Activated naive CD4-positive, alpha-beta T cell treated with anti-CD3 and anti-CD28 coated beads, Interleukin-2, amount 50 U/mL, for 72 hours (primary cell): ENCODE measurements around the gene VPREB3. TPM values are rescaled to one million over a fixed set of nuclear protein-coding genes. Genes with fewer than 3 reads are reported as not detected.

Experiments used
- ATAC-seq, 2 donors: fragments of 150-1000 bp; cut with Tn5 transposase; 2 replicates each; pipeline ENCODE4 v1.10.0; 2021; ENCODE audit warnings: mild to moderate bottlenecking in 2 of 2, moderate library complexity in 2 of 2
- DNase-seq, 2 donors: peaks; one replicate each; pipeline ENCODE4 v3.0.0; 2021 to 2022; ENCODE audit warnings: low spot score in 2 of 2
- H3K27ac Mint-ChIP-seq, 2 donors: one replicate each; pipeline ENCODE4 v1.8.0; 2022; ENCODE audit warnings: mild to moderate bottlenecking in 2 of 2, mixed read lengths in 2 of 2
- H3K36me3 Mint-ChIP-seq, 2 donors: one replicate each; pipeline ENCODE4 v1.8.0; 2022; ENCODE audit warnings: mixed read lengths in 2 of 2
- H3K9me3 Mint-ChIP-seq, 2 donors: one replicate each; pipeline ENCODE4 v1.8.0; 2022; ENCODE audit warnings: mixed read lengths in 2 of 2
- total RNA-seq, 2 donors: library from RNA; stranded (reverse); gene quantifications; one replicate each; pipeline ENCODE4 v1.2.3, GENCODE V29; 2022

Gene VPREB3
- total RNA-seq, 2 donors from 2014 or later, result 0.52 to 0.60 TPM

DNA sequence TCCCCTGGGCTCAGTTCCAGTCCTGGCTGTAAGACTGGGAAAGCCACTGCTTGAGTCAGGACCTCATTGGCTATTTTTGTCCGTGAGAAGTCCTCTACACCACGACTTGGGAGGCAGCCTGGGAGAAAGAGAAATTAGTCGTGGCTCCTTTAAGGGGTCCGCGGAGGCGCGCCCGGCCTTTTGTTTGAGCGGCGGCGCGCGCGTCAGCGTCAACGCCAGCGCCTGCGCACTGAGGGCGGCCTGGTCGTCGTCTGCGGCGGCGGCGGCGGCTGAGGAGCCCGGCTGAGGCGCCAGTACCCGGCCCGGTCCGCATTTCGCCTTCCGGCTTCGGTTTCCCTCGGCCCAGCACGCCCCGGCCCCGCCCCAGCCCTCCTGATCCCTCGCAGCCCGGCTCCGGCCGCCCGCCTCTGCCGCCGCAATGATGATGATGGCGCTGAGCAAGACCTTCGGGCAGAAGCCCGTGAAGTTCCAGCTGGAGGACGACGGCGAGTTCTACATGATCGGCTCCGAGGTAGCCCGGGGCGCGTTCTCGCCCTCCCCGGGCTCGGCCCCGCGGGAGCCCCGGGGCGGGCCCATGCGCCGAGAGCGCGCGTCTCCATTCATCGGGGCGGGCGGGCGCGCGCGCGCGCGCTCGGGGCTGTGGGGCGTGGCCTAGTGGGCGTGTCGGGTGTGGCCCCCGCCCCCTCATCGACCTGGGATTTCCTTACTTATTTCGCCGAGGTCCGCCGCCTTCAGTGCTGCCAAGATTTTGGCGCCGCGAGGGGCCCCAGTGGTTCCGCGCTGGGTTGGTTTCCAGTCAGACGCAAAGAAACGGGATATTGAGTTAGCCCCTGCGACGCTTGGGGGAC, 32.8 kb upstream of the VPREB3 start, which contains the start of gene SMARCB1:
SMARCB1 (plus strand) TSS at position 215 of the 848 bp plus-strand sequence; CDS start at position 419, 204 bp downstream.
- Mint-ChIP-seq H3K9me3 (no peaks in the 10 kb centered on the region), H3K36me3 (no peaks in the 10 kb centered on the region), H3K27ac (peak within 1 kb of the TSS; percentile 94 to 98)
- peak; percentile 84 to 86 for ATAC-seq
- peak; percentile 86 for DNase-seq

DNA sequence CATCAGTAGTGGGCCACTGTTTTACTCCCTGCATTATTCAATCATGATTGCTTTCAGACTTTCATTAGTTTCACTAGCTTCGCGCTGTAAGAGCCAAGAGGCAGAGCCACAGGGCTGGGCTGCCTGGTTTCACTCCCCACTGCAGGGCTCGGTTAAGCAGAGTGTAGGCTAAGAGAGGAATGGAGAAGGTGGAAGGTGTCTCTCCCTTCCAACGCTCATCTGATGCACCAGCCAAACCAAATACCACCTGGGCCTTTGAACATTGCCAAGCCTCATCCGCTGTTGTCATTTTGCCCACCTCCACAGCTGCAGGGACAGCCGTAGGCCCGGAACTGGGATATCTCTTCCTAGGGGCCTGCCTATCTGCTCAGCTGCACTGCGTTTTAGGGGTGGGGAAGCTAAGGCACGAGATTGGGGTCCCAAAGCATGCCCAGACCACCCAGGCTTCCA, 32.1 kb upstream of the VPREB3 start:
- peak overlapping the region; percentile 94 to 98 for H3K27ac Mint-ChIP-seq
- H3K9me3 Mint-ChIP-seq, result no peaks in the 10 kb centered on the region
- no peaks in the 10 kb centered on the region for H3K36me3 Mint-ChIP-seq
- ATAC-seq (peak; percentile 7 to 40), DNase-seq (peak in 1 of 2 donors; percentile 64)

DNA sequence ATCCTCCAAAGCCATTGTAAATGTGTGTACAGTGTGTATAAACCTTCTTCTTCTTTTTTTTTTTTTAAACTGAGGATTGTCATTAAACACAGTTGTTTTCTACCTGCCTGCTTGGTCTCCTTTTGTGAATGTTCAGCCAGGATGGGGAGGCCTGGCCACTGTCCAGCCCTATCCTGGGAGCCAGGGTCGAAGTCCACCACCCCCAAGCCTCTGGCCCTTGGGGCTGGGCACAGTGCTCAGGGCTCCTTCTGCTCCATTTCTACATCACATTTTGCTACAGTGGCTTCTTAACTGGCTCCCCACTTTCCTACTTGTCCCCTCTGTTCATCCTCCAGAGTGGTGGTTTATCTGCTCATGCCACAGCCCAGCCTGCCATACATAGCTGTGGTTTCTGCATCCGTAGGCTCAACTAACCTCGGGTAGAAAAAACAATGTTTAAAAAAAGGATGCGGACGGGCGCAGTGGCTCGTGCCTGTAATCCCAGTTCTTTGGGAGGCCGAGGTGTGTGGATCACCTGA, 30.0 kb upstream of the VPREB3 start:
- H3K36me3 Mint-ChIP-seq, result no peaks in the 10 kb centered on the region
- DNase-seq (no peak), ATAC-seq (no peak)
- H3K27ac Mint-ChIP-seq, result peak overlapping the region in 1 of 2 donors; percentile 12
- no peaks in the 10 kb centered on the region for H3K9me3 Mint-ChIP-seq

DNA sequence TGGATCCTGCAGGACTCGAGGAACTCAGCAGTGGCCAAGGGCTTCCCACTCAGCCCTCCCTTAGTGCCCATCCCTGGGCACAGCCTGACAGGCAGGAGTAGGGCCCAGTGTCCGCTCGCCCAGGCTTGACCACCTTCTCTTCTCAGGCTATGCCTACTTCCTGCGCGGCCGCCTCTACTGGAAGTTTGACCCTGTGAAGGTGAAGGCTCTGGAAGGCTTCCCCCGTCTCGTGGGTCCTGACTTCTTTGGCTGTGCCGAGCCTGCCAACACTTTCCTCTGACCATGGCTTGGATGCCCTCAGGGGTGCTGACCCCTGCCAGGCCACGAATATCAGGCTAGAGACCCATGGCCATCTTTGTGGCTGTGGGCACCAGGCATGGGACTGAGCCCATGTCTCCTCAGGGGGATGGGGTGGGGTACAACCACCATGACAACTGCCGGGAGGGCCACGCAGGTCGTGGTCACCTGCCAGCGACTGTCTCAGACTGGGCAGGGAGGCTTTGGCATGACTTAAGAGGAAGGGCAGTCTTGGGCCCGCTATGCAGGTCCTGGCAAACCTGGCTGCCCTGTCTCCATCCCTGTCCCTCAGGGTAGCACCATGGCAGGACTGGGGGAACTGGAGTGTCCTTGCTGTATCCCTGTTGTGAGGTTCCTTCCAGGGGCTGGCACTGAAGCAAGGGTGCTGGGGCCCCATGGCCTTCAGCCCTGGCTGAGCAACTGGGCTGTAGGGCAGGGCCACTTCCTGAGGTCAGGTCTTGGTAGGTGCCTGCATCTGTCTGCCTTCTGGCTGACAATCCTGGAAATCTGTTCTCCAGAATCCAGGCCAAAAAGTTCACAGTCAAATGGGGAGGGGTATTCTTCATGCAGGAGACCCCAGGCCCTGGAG, 29.3 kb upstream of the VPREB3 start:
- Mint-ChIP-seq H3K9me3 (no peaks in the 10 kb centered on the region), H3K36me3 (no peaks in the 10 kb centered on the region), H3K27ac (no peak overlapping the region)
- no peak for DNase-seq
- no peak for ATAC-seq

DNA sequence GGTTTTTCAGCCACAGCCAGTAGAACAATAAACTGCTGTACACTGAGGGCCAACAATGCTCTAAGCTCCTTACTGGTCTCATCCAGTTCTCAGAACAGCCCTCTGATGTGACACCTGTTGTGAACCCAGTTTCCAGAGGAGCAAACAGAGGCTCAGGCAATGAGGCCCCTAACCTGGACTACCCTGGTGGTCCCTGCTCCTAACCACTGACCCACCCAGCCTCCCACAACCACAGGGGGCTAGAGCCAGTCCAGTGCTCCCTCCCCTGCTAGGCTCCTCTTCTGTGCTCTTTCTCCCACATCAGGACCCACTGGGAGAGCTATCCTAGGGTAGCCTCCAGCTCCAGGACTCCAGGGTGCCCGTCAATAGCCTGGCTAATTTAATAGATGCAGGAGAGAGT, 28.5 kb upstream of the VPREB3 start:
- Mint-ChIP-seq H3K36me3 (no peaks in the 10 kb centered on the region), H3K27ac (no peak overlapping the region), H3K9me3 (no peaks in the 10 kb centered on the region)
- ATAC-seq (no peak), DNase-seq (no peak)

DNA sequence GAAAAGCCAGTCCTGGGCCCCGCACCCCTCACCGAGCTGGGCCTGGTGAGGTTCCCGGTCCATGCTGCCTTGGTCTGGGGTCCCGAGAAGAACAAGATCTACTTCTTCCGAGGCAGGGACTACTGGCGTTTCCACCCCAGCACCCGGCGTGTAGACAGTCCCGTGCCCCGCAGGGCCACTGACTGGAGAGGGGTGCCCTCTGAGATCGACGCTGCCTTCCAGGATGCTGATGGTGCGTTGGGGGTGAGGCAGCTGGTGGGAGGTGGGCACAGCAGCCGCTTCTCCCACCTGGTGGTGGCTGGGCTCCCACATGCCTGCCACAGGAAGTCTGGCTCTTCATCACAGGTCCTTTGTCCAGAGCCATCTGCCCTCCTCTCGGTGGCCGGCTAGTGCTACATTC, 28.0 kb upstream of the VPREB3 start:
- H3K27ac Mint-ChIP-seq, result no peak overlapping the region
- no peaks in the 10 kb centered on the region for H3K9me3 Mint-ChIP-seq
- ATAC-seq (no peak), DNase-seq (no peak)
- no peaks in the 10 kb centered on the region for H3K36me3 Mint-ChIP-seq

DNA sequence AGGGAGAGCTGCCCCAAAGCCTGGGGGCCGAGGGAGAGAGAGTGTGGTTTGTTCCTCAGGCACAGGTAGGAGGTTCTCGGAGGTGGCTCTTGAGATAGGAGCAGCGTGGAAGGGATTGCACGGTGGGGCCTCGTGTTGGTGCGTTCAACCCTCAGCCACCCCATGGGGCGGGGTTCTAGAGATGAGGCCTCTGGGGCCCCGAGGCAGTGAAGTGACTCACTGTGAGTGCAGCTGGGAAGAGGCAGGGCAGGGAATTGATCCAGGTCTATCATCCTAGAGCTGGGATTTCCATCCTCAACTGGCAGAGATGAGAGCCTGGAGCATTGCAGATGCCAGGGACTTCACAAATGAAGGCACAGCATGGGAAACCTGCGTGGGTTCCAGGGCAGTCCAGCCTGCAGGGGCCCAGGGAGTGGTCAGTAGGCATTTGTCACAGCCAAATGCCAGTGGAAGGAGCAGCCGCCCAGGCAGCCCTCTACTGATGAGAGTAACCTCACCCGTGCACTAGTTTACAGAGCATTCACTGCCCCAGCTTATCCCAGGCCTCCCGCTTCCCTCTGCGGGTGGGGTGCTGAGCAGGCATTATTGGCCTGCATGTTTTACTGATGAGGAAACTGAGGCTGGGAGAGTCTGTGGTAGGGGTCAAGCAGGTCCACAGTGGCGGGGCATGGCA, 27.4 kb upstream of the VPREB3 start:
- ATAC-seq (no peak), DNase-seq (no peak)
- H3K36me3 Mint-ChIP-seq, result no peaks in the 10 kb centered on the region
- H3K27ac Mint-ChIP-seq, result peak overlapping the region in 1 of 2 donors; percentile 83
- no peaks in the 10 kb centered on the region for H3K9me3 Mint-ChIP-seq

DNA sequence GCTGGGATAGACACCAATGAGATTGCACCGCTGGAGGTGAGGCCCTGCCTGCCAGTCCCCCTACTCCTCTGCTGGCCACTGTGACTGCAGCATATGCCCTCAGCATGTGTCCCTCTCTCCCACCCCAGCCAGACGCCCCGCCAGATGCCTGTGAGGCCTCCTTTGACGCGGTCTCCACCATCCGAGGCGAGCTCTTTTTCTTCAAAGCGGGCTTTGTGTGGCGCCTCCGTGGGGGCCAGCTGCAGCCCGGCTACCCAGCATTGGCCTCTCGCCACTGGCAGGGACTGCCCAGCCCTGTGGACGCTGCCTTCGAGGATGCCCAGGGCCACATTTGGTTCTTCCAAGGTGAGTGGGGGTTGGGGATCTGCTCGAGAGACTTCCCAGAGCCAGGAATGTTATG, 26.8 kb upstream of the VPREB3 start:
- H3K36me3 Mint-ChIP-seq, result no peaks in the 10 kb centered on the region
- DNase-seq (no peak), ATAC-seq (no peak)
- H3K27ac Mint-ChIP-seq, result peak overlapping the region in 1 of 2 donors; percentile 83
- no peaks in the 10 kb centered on the region for H3K9me3 Mint-ChIP-seq

DNA sequence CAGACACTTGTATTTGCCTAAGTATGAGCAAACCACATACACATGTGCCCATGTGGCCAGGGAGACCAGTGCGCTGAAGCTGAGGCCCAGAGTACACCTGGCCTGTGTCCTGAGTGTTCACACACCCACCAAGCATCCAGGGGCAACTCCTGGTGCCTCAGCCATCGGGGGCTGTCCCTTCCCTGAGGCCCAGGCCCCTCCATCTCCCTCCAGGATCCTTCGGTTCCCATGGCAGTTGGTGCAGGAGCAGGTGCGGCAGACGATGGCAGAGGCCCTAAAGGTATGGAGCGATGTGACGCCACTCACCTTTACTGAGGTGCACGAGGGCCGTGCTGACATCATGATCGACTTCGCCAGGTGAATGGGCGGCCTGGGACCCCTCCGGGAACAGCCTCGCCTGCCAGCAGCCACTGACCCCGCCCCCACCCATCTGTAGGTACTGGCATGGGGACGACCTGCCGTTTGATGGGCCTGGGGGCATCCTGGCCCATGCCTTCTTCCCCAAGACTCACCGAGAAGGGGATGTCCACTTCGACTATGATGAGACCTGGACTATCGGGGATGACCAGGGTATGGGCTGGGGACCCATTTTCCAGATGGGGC, 26.0 kb upstream of the VPREB3 start:
- Mint-ChIP-seq H3K36me3 (no peaks in the 10 kb centered on the region), H3K27ac (no peak overlapping the region), H3K9me3 (no peaks in the 10 kb centered on the region)
- ATAC-seq, result no peak
- no peak for DNase-seq

DNA sequence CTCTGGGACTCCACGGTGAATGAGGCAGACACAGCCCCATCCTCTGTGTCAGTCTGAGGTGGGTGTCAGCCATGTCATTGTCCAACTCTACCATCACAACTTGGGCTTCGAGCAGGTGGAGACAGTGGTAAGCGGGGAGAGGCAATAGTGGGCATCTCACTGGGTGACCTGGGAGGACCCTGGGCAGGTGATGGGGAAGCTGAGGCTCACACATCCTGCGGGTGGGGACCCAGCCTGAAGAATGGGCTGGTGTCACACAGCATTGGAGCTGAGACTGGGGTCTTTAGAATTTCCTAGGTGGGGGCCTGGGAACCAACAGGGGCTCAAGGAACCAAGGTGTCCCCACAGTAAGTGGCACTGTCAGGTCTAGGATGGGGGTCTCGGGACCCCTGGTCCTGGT, 25.5 kb upstream of the VPREB3 start:
- Mint-ChIP-seq H3K9me3 (no peaks in the 10 kb centered on the region), H3K27ac (no peak overlapping the region), H3K36me3 (no peaks in the 10 kb centered on the region)
- no peak for ATAC-seq
- DNase-seq, result no peak

DNA sequence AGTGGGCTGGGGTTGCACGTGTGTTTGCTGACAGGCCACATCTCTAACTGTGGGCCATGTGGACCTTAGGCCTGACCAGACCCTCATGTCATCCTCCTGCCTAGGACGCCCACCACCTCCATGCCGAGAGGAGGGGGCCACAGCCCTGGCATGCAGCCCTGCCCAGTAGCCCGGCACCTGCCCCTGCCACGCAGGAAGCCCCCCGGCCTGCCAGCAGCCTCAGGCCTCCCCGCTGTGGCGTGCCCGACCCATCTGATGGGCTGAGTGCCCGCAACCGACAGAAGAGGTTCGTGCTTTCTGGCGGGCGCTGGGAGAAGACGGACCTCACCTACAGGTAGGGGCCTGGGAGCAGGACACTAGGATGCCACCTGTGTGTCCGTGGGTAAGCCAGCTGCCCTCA, 24.9 kb upstream of the VPREB3 start:
- ATAC-seq (no peak), DNase-seq (no peak)
- Mint-ChIP-seq H3K27ac (no peak overlapping the region), H3K9me3 (no peaks in the 10 kb centered on the region), H3K36me3 (no peaks in the 10 kb centered on the region)

DNA sequence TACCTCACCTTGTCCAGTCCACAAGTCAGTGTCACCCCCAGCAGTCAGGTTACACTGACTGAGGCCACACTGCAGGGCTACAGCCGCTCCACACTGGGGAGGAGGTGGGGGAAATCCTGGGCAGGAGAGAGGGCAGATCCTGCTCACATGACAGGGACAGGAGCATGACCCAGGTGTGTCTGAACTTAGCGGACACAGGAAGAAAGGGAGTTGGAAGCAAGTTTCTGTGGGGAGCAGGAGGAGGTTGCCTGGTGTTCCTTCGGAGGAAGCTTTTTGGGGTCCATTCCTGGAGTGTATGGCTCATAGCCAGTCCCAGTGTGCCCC, 24.3 kb upstream of the VPREB3 start:
- ATAC-seq (no peak), DNase-seq (no peak)
- Mint-ChIP-seq H3K27ac (no peak overlapping the region), H3K9me3 (no peaks in the 10 kb centered on the region), H3K36me3 (no peaks in the 10 kb centered on the region)

DNA sequence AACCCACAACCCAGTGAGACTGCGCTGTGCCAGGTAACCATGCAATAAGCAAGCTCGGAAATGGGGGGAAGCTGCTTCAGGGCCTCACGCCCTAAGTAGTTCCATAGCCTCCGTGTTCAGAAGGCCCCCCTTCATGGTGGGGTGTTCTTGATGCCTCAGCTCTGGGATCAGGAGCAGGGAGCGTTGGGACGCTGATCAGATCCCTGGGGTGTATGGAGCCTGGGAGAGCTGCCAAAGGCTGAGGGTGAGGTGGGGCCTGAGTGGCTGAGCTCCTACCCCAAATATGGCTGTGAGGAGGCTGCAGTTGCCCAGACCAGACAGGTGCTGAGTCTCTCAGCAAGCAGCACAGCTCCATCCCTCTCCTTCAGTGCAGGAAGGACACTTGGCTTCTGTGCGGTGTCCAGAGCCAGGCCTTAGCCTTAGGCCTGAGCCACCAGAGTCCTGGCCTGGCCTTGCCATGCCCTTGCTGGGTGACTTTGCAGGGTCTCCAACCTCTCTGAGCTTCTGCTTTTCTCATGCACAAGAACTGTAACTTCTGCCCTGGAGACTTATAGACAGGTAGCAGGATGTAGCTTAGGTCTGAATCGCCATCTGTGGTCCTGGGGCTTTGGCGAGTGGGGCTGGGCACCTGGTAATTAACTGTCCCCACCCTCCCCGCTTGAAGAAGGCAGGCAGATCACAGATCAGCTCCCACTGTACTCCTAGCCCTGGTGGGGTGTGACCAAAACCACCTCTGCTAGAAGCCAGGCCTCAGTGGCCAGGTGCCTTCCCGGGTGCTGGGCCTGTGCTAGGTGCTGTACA, 23.8 kb upstream of the VPREB3 start:
- no peaks in the 10 kb centered on the region for H3K36me3 Mint-ChIP-seq
- DNase-seq, result no peak
- H3K27ac Mint-ChIP-seq, result no peak overlapping the region
- ATAC-seq, result no peak
- no peaks in the 10 kb centered on the region for H3K9me3 Mint-ChIP-seq

DNA sequence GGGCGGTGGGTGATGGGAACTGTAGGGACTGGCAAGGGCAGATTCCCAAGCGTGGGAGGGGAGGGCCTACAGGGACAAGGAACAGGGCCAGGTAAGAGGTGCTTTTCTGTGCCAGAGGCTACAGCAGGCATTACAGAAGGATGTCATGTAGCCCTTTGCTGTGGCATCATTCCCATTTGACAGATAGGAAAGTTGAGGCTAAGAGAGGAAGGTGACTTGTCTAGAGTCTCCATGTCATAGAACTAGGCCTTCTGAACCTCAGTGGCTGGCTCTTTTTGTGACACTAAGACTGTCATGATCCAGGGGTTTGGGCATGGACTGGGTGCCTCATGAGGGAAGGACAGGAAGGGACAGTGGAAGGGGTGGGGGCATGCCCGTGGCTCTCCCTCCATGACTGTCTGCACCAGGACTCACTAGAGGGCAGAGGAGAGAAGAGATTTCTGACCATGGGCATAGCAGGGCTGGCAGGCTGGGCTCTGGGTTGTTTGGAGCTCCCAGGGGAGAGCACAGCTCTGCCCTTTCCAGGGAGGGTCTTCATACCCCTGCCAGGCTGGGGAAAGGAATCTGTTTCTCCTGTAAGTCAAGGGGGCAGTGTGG, 21.7 kb upstream of the VPREB3 start:
- Mint-ChIP-seq H3K9me3 (no peaks in the 10 kb centered on the region), H3K27ac (no peak overlapping the region), H3K36me3 (no peaks in the 10 kb centered on the region)
- ATAC-seq, result no peak
- DNase-seq, result no peak

DNA sequence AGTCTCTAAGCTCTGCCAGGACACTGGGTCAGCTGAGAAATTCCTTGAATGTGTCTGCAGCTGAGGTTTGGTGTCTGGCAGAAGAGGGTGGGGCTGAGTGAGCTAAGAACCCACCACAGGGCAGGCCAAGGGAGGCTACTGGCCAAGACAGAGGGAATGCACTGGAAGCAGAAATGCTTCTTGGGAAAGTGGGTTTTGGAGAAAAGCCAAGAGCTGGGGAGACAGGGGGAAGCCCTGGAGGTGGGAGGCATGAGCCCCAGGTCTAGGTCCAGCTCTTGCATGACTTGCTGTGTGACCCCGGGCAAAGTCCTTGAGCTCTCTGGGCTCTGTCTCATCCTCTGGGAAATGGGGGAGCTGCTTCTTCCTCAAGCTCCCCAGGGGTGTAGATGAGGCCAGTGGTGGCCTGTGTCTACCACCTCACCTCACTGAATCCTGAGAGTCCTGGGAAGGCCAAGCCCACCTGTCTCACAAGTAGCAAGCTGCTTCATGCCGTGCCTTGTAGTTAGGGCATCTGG, 20.8 kb upstream of the VPREB3 start:
- H3K27ac Mint-ChIP-seq, result no peak overlapping the region
- no peaks in the 10 kb centered on the region for H3K9me3 Mint-ChIP-seq
- DNase-seq (no peak), ATAC-seq (no peak)
- H3K36me3 Mint-ChIP-seq, result no peaks in the 10 kb centered on the region
